ENCODE measurements around the gene FTCD.

DNA sequence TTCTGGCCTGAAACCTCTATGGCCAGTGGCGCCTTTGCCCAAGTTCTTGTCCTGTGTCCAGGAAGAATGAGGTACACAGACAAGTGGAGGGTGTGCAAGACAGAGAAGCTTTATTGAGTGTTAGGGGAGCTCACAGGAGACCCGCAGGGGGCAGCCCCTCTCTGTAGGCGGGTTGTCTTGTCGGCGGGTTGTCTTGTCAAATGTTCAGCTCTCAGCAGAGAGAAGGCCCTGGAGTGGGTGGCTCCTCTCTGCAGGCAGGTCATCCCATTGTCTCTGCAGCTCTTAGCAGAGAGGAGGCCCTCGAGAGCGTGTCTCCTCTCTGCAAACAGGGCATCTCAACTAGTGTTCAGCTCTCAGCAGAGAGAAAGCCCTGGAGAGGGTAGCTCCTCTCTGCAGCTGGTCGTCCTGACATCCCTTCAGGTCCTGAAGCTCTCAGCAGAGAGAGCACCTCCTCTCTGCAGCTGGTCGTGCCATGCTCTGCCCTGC lies 46.5 kb downstream of the FTCD start:
- TF ChIP-seq, protein P1, sequence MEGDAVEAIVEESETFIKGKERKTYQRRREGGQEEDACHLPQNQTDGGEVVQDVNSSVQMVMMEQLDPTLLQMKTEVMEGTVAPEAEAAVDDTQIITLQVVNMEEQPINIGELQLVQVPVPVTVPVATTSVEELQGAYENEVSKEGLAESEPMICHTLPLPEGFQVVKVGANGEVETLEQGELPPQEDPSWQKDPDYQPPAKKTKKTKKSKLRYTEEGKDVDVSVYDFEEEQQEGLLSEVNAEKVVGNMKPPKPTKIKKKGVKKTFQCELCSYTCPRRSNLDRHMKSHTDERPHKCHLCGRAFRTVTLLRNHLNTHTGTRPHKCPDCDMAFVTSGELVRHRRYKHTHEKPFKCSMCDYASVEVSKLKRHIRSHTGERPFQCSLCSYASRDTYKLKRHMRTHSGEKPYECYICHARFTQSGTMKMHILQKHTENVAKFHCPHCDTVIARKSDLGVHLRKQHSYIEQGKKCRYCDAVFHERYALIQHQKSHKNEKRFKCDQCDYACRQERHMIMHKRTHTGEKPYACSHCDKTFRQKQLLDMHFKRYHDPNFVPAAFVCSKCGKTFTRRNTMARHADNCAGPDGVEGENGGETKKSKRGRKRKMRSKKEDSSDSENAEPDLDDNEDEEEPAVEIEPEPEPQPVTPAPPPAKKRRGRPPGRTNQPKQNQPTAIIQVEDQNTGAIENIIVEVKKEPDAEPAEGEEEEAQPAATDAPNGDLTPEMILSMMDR (conservative IDR thresholded peaks at IDR 0.05 in 1 of 2, IDR thresholded peaks at IDR 0.05 in 1 of 2; ENCODE audit: low read depth in 1 of 2, low read length in 2 of 2): no peak
- no peak for TF ChIP-seq EZH2 (IDR thresholded peaks at IDR 0.05; ENCODE audit: low read length, missing control alignments)

All from fibroblast of lung (primary cell).